Retinal pigment epithelial cell (primary cell): ENCODE data around the gene DCLK1.

Source experiments
- DNase-seq: peaks from one replicate; pipeline ENCODE4 v3.0.0-alpha.2; 2010; ENCODE audit warnings: low read depth
- H3K4me3 ChIP-seq: 2 replicates; pipeline ENCODE4 v1.5.1; 2011; ENCODE audit warnings: mild to moderate bottlenecking, low read length, control low read depth, moderate library complexity
- CTCF ChIP-seq: conservative IDR thresholded peaks from 2 replicates; pipeline ENCODE4 v1.5.1; 2011; ENCODE audit warnings: low read depth, low read length, control low read depth, inconsistent platforms

DCLK1 gene

DNA sequence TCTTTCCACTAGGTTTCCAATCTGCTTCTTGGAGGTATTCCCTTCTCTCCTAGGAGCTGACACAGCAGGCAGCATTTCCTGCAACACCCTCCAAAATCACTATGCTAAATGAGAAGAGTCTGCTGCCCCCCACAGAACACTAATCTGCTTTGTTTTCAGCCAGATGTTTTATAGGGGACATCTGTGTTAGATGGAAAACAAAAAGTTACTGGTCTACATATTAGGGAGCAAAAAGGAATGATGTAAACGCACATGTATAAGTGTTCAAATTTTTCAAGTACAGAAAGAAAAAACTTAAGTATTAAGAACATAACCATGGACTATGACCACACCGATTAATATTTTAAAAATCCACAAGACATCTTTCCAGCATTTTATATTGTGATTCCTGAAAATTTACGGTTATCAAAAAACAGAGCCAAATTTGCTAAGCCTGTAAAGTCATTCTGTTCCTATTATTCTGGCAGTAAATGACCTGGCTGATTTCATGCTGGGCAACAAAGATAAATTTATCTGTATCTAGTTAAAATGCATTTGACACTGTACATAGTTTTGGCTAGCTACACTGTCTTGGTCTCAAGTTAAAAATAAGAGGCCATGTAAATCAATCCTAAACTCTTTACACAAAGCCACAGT is 63.3 kb downstream of the DCLK1 start:
- H3K4me3 ChIP-seq: no peak overlapping the region
- TF ChIP-seq CTCF: no peak
- no peak for DNase-seq

DNA sequence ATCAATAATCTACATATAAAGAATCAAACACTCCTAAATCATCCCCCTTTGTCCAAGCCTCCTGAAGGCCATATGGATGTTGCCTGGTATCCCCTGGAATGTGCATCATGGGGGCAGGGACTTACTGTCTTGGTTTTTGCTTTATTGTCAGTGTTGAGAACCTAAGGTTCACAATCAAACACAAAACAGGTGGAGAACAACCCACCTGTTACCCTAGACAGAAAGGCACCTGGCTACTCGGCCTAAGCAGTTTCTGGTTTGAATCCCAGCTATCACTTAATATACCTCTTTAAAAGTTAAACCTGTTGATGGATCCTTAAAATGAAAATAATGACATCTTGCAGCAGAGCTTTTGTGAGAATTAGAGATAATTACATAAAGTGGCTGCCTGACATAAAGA is 68.9 kb downstream of the DCLK1 start:
- DNase-seq: no peak
- no peak overlapping the region for H3K4me3 ChIP-seq
- TF ChIP-seq CTCF: no peak

GRCh38 chr13:36061621-36062020 is 69.6 kb downstream of the DCLK1 start:
- TF ChIP-seq CTCF: no peak
- H3K4me3 ChIP-seq: no peak overlapping the region
- no peak for DNase-seq

GRCh38 chr13:36061054-36061453 is 70.1 kb downstream of the DCLK1 start:
- TF ChIP-seq CTCF: no peak
- no peak for DNase-seq
- no peak overlapping the region for H3K4me3 ChIP-seq

DNA sequence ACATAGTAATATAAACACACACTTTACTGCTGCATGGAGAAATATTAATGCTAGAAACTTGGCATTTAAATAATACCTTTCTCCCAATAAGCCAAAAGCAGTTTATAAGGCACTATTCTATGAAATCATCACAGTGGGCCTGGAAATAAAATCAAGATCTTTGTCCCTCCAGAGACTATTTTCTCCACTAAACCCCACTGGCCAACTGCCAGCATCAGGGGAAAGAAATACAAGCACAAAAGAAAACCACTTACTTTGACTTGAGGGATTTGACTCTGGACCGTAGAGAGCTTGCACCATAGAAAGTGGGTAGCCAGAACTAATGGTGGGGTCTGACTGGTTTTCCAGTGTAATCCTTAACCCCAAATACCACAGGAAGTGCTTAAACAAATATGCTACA is 71.9 kb downstream of the DCLK1 start:
- TF ChIP-seq CTCF: no peak
- no peak for DNase-seq
- H3K4me3 ChIP-seq: no peak overlapping the region

GRCh38 chr13:36058116-36058515 is 73.1 kb downstream of the DCLK1 start:
- TF ChIP-seq CTCF: no peak
- no peak overlapping the region for H3K4me3 ChIP-seq
- no peak for DNase-seq

DNA sequence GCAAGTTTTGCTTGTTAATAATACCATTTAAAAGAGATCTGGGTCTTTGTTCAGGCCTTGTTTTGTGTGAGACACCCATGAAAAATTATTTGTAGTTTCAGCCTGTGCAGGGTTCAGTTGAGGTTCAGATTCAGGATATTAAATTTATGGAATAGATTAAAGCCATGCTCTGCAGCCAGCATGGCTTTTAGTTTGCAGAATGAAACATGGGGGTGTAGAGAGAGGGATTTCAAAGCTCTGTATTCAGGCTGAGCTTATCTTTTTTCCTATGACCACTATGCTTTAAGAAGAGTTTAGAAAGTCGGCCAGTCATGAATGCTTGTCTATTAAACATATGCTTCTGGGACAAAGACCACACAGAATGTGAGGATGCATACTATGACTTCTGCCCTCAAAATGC is 73.6 kb downstream of the DCLK1 start:
- no peak overlapping the region for H3K4me3 ChIP-seq
- no peak for TF ChIP-seq CTCF
- DNase-seq: no peak
